ENCODE measurements around the gene SLC2A10. TPM values are rescaled to one million over a fixed set of nuclear protein-coding genes. Genes with fewer than 3 reads are reported as not detected.

Gene SLC2A10
- total and polyA plus RNA-seq, 2 donors (not counting 3 experiments of a cell fraction or from before 2014, with no cell fraction given): 11.2 to 13.6 TPM

DNA sequence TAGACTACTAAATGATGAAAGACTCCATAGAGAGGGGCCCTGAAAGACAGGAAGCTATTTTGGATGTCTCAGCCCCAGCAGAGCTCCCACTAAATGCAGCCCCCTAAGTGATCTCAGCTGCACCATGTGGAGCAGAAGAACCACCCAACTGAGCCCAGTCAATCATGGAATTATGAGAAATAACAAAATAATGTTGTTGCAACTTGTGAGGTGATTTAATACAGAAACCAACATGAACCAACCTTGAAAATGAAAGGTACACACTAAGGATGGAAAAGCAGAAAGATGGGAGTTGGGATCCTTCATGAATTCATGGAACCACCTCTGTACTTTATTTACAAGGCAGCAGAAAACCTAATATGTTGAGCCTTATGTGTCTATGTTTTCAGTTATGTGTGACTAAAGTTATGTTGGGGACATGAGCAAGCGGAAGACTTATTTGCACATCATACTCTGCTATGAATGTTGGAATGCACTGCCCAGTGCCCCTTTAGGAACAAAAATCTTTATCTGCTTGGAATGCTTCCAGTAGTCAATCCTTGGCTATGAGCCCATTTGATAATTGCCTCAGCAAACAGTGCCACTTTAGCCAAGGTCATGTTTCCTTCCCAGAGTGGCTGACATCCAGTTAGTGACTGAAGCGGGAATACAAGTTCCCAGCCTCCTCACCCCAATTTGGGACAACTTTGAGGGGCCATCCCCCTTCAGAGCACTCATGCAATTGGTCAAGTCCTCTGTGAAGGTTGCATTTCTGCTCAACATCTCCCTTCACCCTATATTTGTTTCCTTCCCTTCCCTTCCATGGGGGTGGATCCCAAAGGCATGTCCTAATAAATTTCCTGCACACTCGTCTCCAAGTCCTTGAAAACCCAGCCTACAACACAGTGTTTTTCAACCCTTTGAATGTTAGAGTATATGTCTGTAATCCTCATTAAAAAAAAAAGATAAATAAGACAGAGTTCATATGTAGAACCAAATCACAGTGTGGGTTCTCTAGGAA, 38.6 kb upstream of the SLC2A10 start:
- Histone ChIP-seq H3K4me2 (ENCODE audit: insufficient read depth, low read length) (no peak overlapping the region), H3K9me3 (replicated peaks; ENCODE audit: control insufficient read depth, insufficient read depth, low read length) (no peaks in the 10 kb centered on the region), H2AFZ (ENCODE audit: low read depth, low read length) (no peak overlapping the region), H3K4me3 (replicated peaks in 1 of 3; ENCODE audit: insufficient read depth in 1 of 3, low read depth in 1 of 3, low read length in 3 of 3) (no peak overlapping the region), H3K9ac (replicated peaks; ENCODE audit: extremely low read depth, insufficient read depth, low read length) (no peak overlapping the region), H3K9me1 (replicated peaks; ENCODE audit: control insufficient read depth, extremely low read depth, insufficient read depth, low read length) (no peaks in the 10 kb centered on the region), H3K79me2 (ENCODE audit: control insufficient read depth, insufficient read depth, low read length) (no peaks in the 10 kb centered on the region), H3K36me3 (ENCODE audit: control insufficient read depth in 2 of 2, extremely low read depth in 1 of 2, insufficient read depth in 2 of 2, low read length in 2 of 2) (no peaks in the 10 kb centered on the region), H3K27ac (ENCODE audit: insufficient read depth, low read depth, low read length) (no peak overlapping the region), H3K4me1 (ENCODE audit: control insufficient read depth, extremely low read depth, insufficient read depth, low read length) (no peaks in the 10 kb centered on the region), H3K27me3 (ENCODE audit: control insufficient read depth in 2 of 2, insufficient read depth in 2 of 2, low read length in 2 of 2) (no peaks in the 10 kb centered on the region), H4K20me1 (replicated peaks; ENCODE audit: control insufficient read depth, extremely low read depth, insufficient read depth, low read length) (no peaks in the 10 kb centered on the region)
- no peak for FAIRE-seq
- dilution Hi-C loops (cut with MboI; ENCODE audit: extremely low pct_ligation_motif_present, low sequenced_read_pairs) (no loop called here), intact Hi-C loops (cut with micrococcal nuclease) (no loop called here)
- ChIA-PET CTCF (interaction anchor here (1.2 kb wide), 1 partner anchor 11 kb away, joined by 3 read pairs; no protein-coding TSS in a partner anchor), POLR2A (no interaction called here)
- no peak for TF ChIP-seq EZH2 (IDR thresholded peaks at IDR 0.05; ENCODE audit: borderline replicate concordance, low read depth, low read length, severe bottlenecking)
- no peak for TF ChIP-seq MYC (IDR thresholded peaks at IDR 0.05; ENCODE audit: low read depth, low read length)
- no peak for TF ChIP-seq MAX (IDR thresholded peaks at IDR 0.05; ENCODE audit: insufficient read depth, insufficient read length)
- DNase-seq (ENCODE audit: low read depth, low spot score): no peak
- no TSS peak for BruUV-seq (replicated peaks)

DNA sequence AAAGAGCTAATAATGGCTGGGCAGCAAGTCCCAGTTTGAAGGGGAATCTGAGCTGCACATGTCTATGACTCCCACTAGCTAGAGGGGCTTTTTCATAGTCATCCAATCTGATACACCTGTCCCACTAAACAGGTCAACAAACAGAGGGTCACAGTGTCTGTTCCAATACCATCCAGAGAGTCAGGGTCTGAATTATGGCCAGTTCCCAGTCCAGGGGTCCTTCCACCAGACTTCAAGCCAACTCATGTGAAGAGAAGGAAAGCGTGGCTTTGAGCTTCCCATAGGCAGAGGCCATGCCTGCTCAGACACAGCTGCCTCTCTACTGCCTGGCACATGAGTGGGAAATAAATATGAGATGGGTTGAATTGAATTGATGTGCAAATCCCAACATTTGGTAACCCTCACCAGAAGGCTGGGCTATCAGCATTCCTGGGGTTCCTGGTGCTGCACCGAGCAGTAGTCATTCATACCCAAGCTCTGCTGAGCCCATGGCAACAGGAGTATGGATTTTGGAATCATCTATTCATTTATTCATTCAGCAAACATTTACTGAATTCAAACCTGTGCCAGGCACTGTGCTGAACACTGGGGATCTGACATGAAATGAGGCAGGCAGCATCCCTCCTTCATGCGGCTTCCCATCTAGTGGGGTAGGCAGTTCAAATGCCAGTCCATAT, 37.4 kb upstream of the SLC2A10 start:
- no peaks in the 10 kb centered on the region for H3K36me3 ChIP-seq (ENCODE audit: control insufficient read depth in 2 of 2, extremely low read depth in 1 of 2, insufficient read depth in 2 of 2, low read length in 2 of 2)
- TF ChIP-seq MYC (IDR thresholded peaks at IDR 0.05; ENCODE audit: low read depth, low read length) (no peak), MAX (IDR thresholded peaks at IDR 0.05; ENCODE audit: insufficient read depth, insufficient read length) (no peak), EZH2 (IDR thresholded peaks at IDR 0.05; ENCODE audit: borderline replicate concordance, low read depth, low read length, severe bottlenecking) (no peak), JUN (IDR thresholded peaks at IDR 0.05; ENCODE audit: borderline replicate concordance, insufficient read depth, insufficient read length, low read depth) (no peak), POLR2A (IDR thresholded peaks at IDR 0.05; ENCODE audit: low read depth, low read length) (no peak), POLR2AphosphoS5 (IDR thresholded peaks at IDR 0.05; ENCODE audit: insufficient read depth, low read depth, low read length) (no peak), GATA2 (IDR thresholded peaks at IDR 0.05; ENCODE audit: insufficient read depth, insufficient read length, low read depth, low read length) (no peak), FOS (IDR thresholded peaks at IDR 0.05; ENCODE audit: borderline replicate concordance, insufficient read depth, low read length) (no peak)
- TF ChIP-seq, protein P1, sequence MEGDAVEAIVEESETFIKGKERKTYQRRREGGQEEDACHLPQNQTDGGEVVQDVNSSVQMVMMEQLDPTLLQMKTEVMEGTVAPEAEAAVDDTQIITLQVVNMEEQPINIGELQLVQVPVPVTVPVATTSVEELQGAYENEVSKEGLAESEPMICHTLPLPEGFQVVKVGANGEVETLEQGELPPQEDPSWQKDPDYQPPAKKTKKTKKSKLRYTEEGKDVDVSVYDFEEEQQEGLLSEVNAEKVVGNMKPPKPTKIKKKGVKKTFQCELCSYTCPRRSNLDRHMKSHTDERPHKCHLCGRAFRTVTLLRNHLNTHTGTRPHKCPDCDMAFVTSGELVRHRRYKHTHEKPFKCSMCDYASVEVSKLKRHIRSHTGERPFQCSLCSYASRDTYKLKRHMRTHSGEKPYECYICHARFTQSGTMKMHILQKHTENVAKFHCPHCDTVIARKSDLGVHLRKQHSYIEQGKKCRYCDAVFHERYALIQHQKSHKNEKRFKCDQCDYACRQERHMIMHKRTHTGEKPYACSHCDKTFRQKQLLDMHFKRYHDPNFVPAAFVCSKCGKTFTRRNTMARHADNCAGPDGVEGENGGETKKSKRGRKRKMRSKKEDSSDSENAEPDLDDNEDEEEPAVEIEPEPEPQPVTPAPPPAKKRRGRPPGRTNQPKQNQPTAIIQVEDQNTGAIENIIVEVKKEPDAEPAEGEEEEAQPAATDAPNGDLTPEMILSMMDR (IDR thresholded peaks at IDR 0.05; ENCODE audit: extremely low read depth in 1 of 2, insufficient read depth in 1 of 2, low read depth in 1 of 2, low read length in 2 of 2): no peak
- no peaks in the 10 kb centered on the region for H3K4me1 ChIP-seq (ENCODE audit: control insufficient read depth, extremely low read depth, insufficient read depth, low read length)
- no peak overlapping the region for H3K4me3 ChIP-seq (replicated peaks in 1 of 3; ENCODE audit: insufficient read depth in 1 of 3, low read depth in 1 of 3, low read length in 3 of 3)
- no peaks in the 10 kb centered on the region for H4K20me1 ChIP-seq (replicated peaks; ENCODE audit: control insufficient read depth, extremely low read depth, insufficient read depth, low read length)
- no peak overlapping the region for H2AFZ ChIP-seq (ENCODE audit: low read depth, low read length)
- H3K79me2 ChIP-seq (ENCODE audit: control insufficient read depth, insufficient read depth, low read length): no peaks in the 10 kb centered on the region
- DNase-seq (ENCODE audit: low read depth, low spot score): no peak
- intact Hi-C loops (cut with micrococcal nuclease) (no loop called here), dilution Hi-C loops (cut with MboI; ENCODE audit: extremely low pct_ligation_motif_present, low sequenced_read_pairs) (no loop called here)
- no peak overlapping the region for H3K4me2 ChIP-seq (ENCODE audit: insufficient read depth, low read length)
- H3K27me3 ChIP-seq (ENCODE audit: control insufficient read depth in 2 of 2, insufficient read depth in 2 of 2, low read length in 2 of 2): no peaks in the 10 kb centered on the region
- no peaks in the 10 kb centered on the region for H3K9me3 ChIP-seq (replicated peaks; ENCODE audit: control insufficient read depth, insufficient read depth, low read length)
- no TSS peak for BruUV-seq (replicated peaks)
- no peak overlapping the region for H3K9ac ChIP-seq (replicated peaks; ENCODE audit: extremely low read depth, insufficient read depth, low read length)
- CTCF ChIA-PET: interaction anchor here (0.8 to 1.2 kb wide), 4 partner anchors 8 to 127 kb away, joined by 3 read pairs; no protein-coding TSS in a partner anchor
- FAIRE-seq: no peak
- no peaks in the 10 kb centered on the region for H3K9me1 ChIP-seq (replicated peaks; ENCODE audit: control insufficient read depth, extremely low read depth, insufficient read depth, low read length)
- POLR2A ChIA-PET: no interaction called here
- no peak overlapping the region for H3K27ac ChIP-seq (ENCODE audit: insufficient read depth, low read depth, low read length)

Measured in endothelial cell of umbilical vein (primary cell).